HL-60 (cell line): Measurements from ENCODE around the gene BAIAP2L1.

Experiments used
- DNase-seq, 2 experiments: peaks; one replicate each; pipeline ENCODE4 v3.0.0-alpha.2; 2010 to 2020; ENCODE audit warnings: low read depth in 1 of 2, low spot score in 1 of 2
- H3K27ac ChIP-seq: fragments of 250-450 bp; sonication (Bioruptor Pico); replicated peaks from 2 replicates; pipeline ENCODE4 v1.5.1; 2020; ENCODE audit warnings: mild to moderate bottlenecking, moderate library complexity
- H3K27me3 ChIP-seq: fragments of 250-450 bp; sonication (Bioruptor Pico); 2 replicates; pipeline ENCODE4 v1.5.1; 2021; ENCODE audit warnings: mild to moderate bottlenecking, moderate library complexity; ENCODE audit not compliant: insufficient read depth, poor library complexity, severe bottlenecking
- H3K4me3 ChIP-seq: replicated peaks from 2 replicates; pipeline ENCODE4 v1.5.1; 2011; ENCODE audit warnings: mild to moderate bottlenecking, control low read depth, low read length; ENCODE audit not compliant: insufficient read depth
- CTCF ChIP-seq: IDR thresholded peaks from one replicate; pipeline ENCODE4 v1.5.1; 2011; ENCODE audit warnings: low read length, control low read depth, inconsistent platforms; ENCODE audit not compliant: insufficient read depth
- GABPA ChIP-seq: IDR thresholded peaks from 2 replicates; pipeline ENCODE4 v1.6.1; 2012; ENCODE audit warnings: low read depth
- POLR2AphosphoS5 ChIP-seq: IDR thresholded peaks from 2 replicates; pipeline ENCODE4 v1.6.1; 2012; ENCODE audit warnings: low read depth
- SPI1 ChIP-seq: IDR thresholded peaks from 2 replicates; pipeline ENCODE4 v1.6.1; 2012; ENCODE audit warnings: low read depth, mild to moderate bottlenecking, borderline replicate concordance
- TF ChIP-seq, protein P1 (sequence below): IDR thresholded peaks from 2 replicates; pipeline ENCODE4 v1.6.1; 2012; ENCODE audit warnings: low read depth; ENCODE audit not compliant: insufficient replicate concordance

Gene BAIAP2L1

GRCh38 chr7:98305951-98306535, 94.8 kb downstream of the BAIAP2L1 start:
- Histone ChIP-seq H3K27me3 (no peaks in the 10 kb centered on the region), H3K4me3 (no peak overlapping the region), H3K27ac (no peak overlapping the region)
- TF ChIP-seq SPI1 (no peak), POLR2AphosphoS5 (no peak), GABPA (no peak), CTCF (no peak)
- TF ChIP-seq, protein P1, sequence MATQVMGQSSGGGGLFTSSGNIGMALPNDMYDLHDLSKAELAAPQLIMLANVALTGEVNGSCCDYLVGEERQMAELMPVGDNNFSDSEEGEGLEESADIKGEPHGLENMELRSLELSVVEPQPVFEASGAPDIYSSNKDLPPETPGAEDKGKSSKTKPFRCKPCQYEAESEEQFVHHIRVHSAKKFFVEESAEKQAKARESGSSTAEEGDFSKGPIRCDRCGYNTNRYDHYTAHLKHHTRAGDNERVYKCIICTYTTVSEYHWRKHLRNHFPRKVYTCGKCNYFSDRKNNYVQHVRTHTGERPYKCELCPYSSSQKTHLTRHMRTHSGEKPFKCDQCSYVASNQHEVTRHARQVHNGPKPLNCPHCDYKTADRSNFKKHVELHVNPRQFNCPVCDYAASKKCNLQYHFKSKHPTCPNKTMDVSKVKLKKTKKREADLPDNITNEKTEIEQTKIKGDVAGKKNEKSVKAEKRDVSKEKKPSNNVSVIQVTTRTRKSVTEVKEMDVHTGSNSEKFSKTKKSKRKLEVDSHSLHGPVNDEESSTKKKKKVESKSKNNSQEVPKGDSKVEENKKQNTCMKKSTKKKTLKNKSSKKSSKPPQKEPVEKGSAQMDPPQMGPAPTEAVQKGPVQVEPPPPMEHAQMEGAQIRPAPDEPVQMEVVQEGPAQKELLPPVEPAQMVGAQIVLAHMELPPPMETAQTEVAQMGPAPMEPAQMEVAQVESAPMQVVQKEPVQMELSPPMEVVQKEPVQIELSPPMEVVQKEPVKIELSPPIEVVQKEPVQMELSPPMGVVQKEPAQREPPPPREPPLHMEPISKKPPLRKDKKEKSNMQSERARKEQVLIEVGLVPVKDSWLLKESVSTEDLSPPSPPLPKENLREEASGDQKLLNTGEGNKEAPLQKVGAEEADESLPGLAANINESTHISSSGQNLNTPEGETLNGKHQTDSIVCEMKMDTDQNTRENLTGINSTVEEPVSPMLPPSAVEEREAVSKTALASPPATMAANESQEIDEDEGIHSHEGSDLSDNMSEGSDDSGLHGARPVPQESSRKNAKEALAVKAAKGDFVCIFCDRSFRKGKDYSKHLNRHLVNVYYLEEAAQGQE: no peak
- DNase-seq: no peak

- TF ChIP-seq POLR2AphosphoS5 (no peak), CTCF (no peak), SPI1 (no peak), GABPA (no peak)
- TF ChIP-seq, protein P1: no peak
- no peak for DNase-seq
- H3K27me3 ChIP-seq: no peaks in the 10 kb centered on the region
Measured at GRCh38 chr7:98303906-98304305, 97.0 kb downstream of the BAIAP2L1 start.

DNA sequence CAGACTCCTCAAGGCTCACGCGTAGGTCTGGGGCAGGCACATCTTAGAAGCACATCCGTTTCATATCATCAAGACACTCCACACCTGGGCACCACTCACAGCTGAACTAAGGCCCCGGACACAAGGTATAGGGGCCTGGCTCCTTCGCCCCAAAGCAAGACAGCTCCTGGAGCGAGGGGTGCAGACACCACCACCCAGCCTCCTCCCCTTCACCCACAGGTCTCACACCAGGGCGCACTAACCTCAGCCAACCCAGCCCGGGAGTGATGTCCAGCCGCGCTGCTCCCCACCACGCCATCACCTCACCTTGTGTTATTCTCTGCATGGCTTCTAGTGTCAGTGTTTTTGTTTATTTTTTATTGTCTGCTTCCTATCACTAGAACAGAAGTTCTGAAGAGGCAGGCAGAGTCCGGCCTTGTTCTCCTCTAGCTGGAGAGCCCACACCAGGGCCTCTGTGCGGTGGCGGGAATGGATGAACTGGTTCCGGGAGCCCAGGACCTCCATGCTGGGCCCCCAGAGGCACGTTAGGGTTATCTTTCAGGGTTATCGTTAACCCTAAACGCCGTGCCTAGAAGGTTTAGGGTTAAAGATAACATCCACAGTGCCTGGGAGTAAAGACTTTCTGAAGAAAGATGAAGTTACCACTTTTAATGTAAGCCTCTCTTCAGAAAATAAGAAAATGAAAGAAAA, 97.6 kb downstream of the BAIAP2L1 start:
- Histone ChIP-seq H3K27ac (no peak overlapping the region), H3K27me3 (no peaks in the 10 kb centered on the region), H3K4me3 (no peak overlapping the region)
- DNase-seq: no peak
- no peak for TF ChIP-seq GABPA
- no peak for TF ChIP-seq POLR2AphosphoS5
- no peak for TF ChIP-seq CTCF
- TF ChIP-seq, protein P1: no peak
- TF ChIP-seq SPI1: no peak

More at GRCh38 chr7:98303906-98304305, 97.0 kb downstream of the BAIAP2L1 start:
- Histone ChIP-seq H3K4me3 (no peak overlapping the region), H3K27ac (no peak overlapping the region)
